ENCODE results near the gene NHLRC1.
A peak's percentile ranks its signal among the peaks of the same experiment; 100 is the strongest.
"Not testable (repeated sequence)": the region's sequence is repeated elsewhere in the genome, so short reads cannot be mapped to it uniquely, and the experiment has no call there.

The NHLRC1 gene

DNA sequence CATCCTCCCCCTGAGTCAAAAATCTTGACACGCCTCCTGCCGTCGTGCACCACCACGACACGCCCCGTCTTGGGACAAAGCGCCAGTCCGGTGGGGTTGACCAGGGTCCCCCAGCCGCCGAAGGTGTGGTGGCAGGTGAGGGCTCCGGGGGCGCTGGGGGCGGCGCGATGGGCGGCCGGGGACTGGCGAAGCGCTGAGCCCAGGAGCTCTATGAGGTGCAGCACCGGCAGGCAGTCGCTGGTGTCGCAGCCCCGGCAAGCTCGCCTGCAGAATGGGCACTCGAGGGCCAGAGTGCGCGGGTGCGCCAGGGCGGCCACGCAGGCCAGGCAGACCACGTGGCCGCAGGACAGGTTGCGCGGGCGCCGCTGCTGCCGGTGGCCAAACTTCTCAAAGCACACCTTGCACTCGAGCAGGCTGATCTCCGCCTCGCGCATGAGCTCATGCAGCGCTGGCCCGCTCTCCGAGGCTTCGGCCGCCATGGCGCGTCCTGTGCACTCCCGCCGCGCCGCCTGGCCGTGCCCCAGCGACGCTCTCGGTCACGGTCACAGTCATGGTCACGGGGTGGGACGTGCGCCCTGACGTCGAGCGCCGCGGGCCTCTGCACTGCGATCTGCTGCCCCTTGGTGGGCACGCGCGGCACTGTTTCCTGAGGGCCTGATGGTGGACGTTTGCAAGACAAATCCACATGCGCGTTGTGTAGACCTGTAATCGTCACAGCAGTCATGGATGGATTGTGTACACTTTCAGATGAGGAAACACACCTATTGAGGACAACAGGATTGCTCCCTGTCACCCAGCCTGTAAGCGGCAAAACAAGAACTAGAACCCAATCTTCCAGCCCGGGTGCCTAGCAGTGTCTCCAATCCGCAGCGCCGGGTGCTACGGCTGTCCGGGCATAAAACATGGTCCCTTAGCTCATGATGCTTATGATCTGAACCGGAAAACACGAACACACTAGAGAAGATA lies at the start of gene NHLRC1:
NHLRC1 (minus strand) TSS at position 550 of the 966 bp plus-strand sequence; CDS start at position 479, 71 bp downstream.
- peak; percentile 89 for DNase-seq

GRCh38 chr6:18171871-18172270 lies 49.4 kb upstream of the NHLRC1 start:
- no peak for DNase-seq

GRCh38 chr6:18168264-18168663 lies 45.8 kb upstream of the NHLRC1 start:
- DNase-seq = no peak

GRCh38 chr6:18166312-18167036 lies 44.0 kb upstream of the NHLRC1 start:
- no peak for DNase-seq

DNA sequence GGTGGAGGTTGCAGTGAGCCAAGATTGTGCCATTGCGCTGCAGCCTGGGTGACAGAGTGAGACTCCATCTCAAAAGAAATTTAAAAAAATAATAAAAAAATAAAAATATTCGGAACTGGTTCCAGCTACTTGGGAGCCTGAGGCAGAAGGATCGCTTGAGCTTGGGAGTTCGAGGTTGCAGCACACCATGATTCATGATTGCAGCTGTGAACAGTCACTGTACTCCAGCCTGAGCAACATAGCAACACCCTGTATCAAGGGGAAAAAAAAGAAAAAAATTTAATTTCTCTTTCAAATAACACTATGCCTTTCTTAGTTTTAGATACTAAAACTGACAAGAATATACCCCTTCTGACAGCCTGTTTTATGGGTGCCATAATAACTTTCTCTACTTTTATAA lies 43.3 kb upstream of the NHLRC1 start:
- no peak for DNase-seq

DNA sequence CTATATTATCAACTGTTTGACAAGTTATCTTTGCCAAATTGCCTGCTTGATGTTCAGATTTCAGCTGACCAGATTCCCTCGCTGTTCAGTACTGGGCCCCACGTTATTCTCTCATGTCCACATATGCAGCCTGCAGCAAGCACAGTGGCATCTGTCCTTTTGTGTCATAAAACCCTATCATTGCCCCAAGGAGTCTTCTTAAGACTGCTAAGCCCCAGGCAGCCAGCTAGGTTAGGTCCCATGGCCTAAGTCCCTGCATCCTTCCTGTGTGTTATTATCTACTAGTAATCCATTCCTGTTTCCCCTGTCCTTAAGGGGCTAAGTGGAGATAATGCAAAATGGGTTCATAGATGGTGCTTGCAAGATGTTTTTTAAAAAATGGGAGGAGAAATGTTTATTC lies 39.9 kb upstream of the NHLRC1 start:
- no peak for DNase-seq

DNA sequence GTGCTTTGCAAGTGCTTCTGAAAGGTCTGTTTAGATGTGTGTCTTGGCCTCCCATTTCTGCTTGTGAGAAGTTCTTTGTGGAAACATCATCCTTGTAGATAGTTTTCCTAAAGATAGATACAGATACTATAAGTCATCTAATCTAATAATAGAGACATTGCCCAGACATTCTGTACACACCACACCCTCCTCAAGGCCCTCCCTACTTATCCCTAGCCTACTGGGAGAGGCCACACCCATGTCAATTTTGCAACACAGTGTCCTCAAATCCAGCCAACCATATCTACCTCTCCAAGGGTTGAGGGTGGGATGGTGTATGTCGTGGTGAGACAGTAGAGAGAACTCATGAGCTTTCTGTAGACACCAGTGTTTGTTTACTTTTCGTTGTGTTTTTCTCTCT lies 39.0 kb upstream of the NHLRC1 start:
- DNase-seq = no peak

- no peak for DNase-seq
Observed at GRCh38 chr6:18160911-18161310, 38.4 kb upstream of the NHLRC1 start.

DNA sequence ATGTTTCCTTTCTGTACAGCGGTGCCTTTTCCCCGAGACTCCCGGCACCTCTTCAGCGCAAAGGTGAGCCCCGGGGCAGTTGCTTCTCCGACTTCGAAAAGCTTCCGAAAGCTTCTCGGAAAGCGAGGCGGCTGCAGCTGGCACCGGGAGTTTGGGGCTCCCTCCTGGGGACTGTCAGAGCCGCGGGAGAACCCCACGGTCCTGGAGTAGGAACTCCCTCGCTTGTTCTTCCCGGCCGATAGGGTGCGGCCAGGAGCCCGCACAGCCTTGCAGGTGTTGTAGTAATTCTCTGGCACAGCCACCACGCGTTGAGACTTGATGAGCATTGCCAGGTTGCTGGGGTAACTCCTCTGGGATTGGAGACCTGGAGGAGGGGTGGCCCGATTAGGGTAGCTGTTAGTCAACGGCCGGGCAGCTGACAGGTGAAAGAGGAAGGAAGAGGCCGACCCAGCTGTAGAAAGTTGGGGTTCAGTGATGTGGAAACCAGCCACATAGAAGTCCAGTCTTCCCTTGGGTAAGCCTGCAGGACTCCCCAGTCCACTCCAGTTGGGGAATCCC lies 33.5 kb upstream of the NHLRC1 start:
- peak; percentile 87 for DNase-seq

DNA sequence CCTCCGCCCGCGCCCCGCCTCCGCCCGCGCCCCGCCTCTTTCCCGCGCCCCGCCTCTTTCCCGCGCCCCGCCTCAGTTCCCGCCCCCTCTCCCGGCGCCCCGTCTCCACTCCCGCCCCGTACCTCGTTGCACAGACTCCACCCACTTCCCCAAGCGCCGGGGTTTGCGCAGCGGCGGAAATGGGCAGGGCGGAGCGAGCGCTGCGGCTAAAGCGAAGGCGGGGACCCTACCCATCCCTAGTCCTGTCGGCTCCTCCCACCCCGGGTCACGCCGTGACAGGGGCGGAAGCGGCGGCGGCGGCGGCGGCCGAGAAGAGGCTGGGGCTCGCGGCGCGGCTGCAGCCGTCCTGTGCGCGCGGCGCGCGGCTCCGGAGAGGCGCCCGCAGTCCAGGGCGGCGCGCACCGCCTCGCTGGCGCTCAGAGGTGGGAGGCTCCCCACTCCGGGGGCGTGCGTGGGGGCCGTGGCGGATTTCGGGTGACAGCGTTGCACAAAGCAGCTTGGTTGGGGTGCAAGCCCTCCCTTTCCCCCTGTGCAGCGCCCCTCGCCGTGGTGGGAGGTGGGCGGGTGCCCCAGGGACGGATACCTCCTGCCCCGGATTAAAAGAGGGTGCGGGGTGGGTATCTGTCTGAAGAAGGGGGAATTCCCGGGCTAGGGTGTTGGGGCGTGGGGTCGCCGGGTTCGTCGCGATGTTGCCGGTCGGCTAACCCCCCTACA lies 32.8 kb upstream of the NHLRC1 start, which contains the start of gene KDM1B:
KDM1B (plus strand) TSS at position 273 of the 714 bp plus-strand sequence. CDS start 4,474 bp downstream, outside the sequence.
- peak; percentile 99 for DNase-seq

- no peak for DNase-seq
Observed at GRCh38 chr6:18154507-18155149, 32.2 kb upstream of the NHLRC1 start, which contains the start of gene TPMT. Gene TPMT (minus strand): TSS chr6:18155077. CDS start chr6:18149127, 5,950 bp downstream.

GRCh38 chr6:18153311-18153703 lies 30.8 kb upstream of the NHLRC1 start:
- DNase-seq = no peak

DNA sequence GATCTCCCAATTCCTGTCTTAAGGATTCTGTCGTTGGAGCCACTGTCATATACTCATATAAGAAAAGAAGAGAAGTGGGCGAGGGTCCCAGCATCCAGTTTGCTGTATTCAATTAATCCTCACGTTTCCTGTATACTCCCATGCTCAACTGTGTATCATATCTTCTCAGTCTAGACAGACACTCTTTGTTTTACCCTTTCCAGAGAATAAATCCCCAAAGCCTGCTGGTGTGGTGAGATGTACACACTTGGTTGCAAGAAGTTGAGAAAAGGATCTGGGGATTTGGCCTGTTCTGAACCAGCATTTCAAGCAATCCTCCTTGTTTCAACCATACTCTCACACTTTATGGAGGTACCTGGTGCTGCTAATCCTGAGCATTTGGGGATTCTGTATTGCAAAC lies 29.3 kb upstream of the NHLRC1 start:
- no peak for DNase-seq

GRCh38 chr6:18151391-18151790 lies 28.9 kb upstream of the NHLRC1 start:
- DNase-seq = not testable (repeated sequence)

DNA sequence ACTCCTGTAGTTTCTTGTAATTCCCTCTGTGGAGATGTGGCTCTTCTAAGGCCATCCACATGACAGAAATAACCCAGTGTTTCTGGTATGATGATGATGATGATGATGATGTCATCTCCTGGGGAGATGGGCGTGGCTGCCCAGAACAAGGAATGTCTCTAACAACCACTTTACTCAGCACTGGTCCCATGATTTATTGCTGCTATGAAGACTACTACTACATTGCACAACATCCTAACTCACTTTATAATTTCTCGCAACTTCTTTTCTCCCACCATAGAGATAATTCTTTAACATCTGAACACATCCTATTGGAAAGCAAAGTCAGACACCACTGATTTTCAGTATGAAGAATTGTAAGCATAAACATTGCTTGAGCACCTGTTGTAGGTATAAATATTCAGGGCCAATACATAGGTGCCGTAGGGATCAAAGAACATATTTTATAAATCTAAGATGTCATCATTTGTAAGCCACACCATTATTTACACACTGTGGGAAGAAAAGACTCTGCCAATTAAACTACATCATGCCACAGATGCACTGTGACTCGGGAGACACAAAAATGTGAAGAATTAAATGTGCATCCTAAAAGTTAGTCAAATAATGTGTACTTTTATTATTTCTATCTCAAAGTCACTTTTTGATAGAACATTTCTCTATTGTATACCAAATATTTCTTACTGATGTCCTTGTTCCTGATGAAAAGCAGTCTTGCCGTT lies 26.0 kb upstream of the NHLRC1 start:
- peak; percentile 60 for DNase-seq

DNA sequence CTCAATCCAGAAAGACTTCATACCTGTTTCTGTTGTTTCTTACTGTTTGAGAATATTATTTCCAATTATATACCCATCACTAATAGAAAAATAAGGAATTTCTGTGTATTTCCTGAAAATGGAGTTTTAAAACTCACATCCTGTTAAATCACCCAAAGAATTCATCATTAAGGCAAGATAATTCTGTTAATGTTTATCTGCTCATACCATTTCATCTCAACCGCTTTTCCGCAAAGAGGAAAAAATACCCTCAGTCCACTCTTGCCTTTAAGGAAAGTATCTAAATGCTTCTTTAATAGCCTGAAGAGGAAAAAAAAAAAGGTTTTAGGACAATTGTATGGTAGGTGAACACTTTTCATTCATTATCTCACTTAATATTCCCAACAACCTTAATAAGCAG lies 25.1 kb upstream of the NHLRC1 start:
- DNase-seq = no peak

- DNase-seq = no peak
Observed at GRCh38 chr6:18147160-18147559, 24.7 kb upstream of the NHLRC1 start.

DNA sequence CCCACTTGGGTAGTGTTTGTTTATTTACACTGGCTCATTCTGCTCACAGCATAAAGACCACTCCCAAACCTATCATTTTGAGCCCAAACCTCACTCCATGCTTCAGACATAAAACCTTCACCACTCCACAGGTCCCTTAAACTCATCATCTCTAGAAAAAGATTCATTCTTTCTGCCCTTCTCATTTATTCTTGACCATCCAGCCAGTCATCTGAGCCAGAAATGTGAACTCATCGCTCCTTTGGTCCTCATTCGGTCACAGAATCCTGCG lies 20.0 kb upstream of the NHLRC1 start:
- no peak for DNase-seq

- no peak for DNase-seq
Observed at GRCh38 chr6:18141805-18142590, 19.5 kb upstream of the NHLRC1 start.

- no peak for DNase-seq
Observed at GRCh38 chr6:18139935-18140621, 17.6 kb upstream of the NHLRC1 start.
